GM13977 (cell line): Measurements from ENCODE around the gene OR2T3.
"Not testable (repeated sequence)": the region's sequence is repeated elsewhere in the genome, so short reads cannot be mapped to it uniquely, and the experiment has no call there.

Experiments
- DNase-seq: peaks from one replicate; pipeline ENCODE4 v3.0.0; 2012; ENCODE audit warnings: low spot score
- CTCF ChIP-seq: IDR thresholded peaks from 2 replicates; pipeline ENCODE4 v1.5.1; 2012; ENCODE audit warnings: mild to moderate bottlenecking, control low read depth; ENCODE audit not compliant: insufficient read depth; ENCODE audit errors: extremely low read depth, missing control alignments
- in situ Hi-C: fragments of 300-500 bp; cut with MboI; formaldehyde crosslinking; loops from one replicate; pipeline ENCODE4 v1.12.0; 2022; ENCODE audit warnings: low sequenced_read_pairs, low pct_unique_long_range_greater_than_20kb, mixed read lengths, inconsistent platforms; ENCODE audit not compliant: unreplicated experiment

OR2T3 gene

DNA sequence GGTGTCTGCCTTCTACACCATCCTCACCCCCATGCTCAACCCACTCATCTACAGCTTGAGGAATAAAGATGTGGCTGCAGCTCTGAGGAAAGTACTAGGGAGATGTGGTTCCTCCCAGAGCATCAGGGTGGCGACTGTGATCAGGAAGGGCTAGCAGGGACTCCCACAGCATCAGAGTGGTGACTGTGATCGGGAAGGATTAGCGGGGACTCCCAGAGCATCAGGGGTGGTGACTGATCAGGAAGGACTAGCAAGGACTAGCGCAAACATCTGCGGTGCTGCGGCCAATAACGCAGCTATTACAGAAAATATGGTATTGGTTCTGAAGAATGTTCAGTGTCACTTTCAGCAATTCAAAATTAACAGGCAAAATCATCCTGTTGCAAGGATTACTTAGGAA is 19.5 kb upstream of the OR2T3 start:
- DNase-seq, in situ Hi-C loops: not testable (repeated sequence)

DNA sequence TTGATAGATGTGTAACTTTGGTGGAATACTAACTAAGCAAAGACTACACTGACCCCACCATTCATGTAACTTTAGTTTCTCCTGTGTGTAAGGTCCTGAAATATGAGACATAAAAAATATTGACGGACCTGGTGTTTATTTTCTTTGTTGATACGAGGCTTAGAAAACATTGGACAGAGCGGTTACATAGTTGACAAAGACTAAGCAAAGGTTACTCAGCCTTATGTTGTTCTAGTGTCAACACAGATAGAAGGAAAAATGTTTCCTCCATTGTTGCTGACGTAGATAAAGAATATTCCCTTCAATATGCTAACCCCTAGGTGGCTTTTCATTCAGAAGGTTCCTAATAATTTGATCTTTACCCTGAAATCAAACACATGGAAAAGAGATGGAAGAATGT is 18.1 kb upstream of the OR2T3 start:
- DNase-seq, in situ Hi-C loops: not testable (repeated sequence)

DNA sequence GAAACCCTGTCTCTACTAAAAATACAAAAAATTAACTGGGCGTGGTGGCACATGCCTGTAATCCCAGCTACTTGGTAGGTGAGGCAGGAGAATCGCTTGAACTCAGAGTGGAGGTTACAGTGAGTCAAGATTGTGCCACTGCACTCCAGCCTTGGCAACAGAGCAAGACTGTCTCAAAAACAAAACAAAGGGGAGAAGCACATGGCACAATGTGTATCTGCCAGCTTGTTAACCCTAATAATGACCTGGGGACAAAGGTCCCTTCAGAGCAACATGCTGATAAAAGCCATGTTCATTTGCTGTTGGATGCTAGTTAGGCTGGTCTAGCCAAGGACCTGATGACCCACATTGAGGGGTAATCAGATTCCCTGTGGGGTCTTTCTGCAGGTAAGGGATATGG is 16.5 kb upstream of the OR2T3 start:
- DNase-seq, in situ Hi-C loops: not testable (repeated sequence)

GRCh38 chr1:248459117-248459516 is 14.0 kb upstream of the OR2T3 start:
- in situ Hi-C loops, DNase-seq: not testable (repeated sequence)

GRCh38 chr1:248471154-248471553 is 2.0 kb upstream of the OR2T3 start:
- no peak for DNase-seq
- in situ Hi-C loops: no loop called here
- no peak for TF ChIP-seq CTCF

DNA sequence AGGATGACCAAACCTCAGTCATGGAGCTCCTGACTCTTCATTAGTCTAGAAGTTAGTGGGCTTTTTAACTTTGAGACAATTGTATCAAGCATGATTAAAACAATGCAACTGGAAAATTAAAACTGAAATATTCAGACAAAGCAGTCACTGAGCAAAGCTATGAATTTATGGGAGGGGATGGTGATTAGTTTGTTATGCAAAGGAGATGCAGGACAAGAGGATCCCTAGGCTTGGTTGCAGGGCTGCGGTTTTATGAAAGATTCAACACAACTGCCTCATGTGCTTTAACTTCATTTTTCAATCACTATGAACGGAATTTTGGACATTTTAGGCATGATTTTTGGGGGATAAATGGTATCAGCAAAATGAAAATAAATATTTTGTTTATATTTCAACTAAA is 1.0 kb upstream of the OR2T3 start:
- DNase-seq, in situ Hi-C loops: not testable (repeated sequence)

GRCh38 chr1:248475660-248476059 is 2.5 kb downstream of the OR2T3 start:
- DNase-seq, in situ Hi-C loops: not testable (repeated sequence)

DNA sequence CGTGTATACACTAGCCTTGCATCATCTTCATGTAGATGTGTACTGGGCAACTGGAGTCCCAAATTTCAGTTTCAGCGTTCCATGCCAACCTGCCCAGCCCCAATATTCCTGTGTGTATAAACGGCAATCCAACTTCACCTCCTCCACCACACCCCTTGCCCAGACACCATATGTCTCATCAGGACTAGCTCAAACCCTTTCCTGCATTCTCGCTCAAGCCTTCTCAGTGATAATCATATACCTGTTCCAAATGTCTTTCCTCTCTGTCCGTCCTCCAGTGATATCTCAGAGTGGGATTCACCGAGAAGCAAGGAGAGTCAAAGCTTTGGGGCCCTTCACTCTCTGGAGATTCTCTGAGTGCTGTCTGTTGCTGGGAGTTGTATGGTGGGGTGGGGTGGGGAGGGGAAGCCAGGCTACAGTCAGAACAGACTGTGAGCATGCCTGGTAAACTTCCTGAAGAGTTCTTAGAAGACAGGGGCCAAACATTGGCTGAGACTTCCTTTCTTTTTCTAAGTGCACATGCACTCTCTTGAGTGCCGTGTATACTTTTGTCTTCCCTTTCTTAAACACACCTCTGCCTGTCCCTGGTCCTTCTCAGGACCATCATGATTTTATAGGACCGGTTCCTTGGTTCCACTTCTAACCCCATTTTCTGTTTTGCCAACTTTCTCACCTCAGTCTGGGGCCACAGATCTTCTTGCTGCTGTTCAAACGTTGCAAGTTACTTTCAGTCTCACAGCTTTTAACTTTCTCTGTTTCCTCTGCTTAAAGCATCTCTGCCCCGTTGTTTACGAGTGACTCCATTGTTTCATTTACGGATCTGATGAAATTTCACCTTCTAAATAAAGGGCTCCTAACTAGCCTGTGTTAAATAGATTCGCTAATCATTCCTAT is 8.8 kb downstream of the OR2T3 start:
- in situ Hi-C loops: not testable (repeated sequence)
- DNase-seq: peak; percentile 9

- in situ Hi-C loops, DNase-seq: not testable (repeated sequence)
These were observed 15.1 kb downstream of the OR2T3 start, which contains the start of gene OR2T5 for GRCh38 chr1:248488289-248488688. Gene OR2T5 (plus strand): TSS chr1:248488589. CDS start chr1:248488589, 0 bp downstream.

DNA sequence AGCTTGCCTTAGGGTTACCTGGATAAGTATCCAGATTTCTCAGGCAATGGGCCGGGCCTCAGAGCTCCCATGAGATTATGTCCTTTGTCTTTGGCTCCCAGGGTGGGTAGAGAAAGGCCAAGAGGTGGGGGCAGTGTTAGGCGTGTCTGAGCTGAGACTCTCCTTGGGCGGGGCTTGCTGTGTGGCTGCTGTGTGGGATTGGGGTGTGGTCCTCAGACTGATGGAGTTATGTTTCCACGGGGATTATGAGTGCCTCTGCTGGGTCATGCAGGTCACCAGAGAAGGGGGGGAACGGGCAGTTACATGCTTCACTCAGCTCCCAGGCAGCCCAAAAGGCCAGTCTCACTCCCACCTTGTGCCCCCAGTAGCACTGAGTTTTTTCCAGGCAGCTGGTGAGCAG is 23.5 kb downstream of the OR2T3 start:
- DNase-seq, in situ Hi-C loops: not testable (repeated sequence)

DNA sequence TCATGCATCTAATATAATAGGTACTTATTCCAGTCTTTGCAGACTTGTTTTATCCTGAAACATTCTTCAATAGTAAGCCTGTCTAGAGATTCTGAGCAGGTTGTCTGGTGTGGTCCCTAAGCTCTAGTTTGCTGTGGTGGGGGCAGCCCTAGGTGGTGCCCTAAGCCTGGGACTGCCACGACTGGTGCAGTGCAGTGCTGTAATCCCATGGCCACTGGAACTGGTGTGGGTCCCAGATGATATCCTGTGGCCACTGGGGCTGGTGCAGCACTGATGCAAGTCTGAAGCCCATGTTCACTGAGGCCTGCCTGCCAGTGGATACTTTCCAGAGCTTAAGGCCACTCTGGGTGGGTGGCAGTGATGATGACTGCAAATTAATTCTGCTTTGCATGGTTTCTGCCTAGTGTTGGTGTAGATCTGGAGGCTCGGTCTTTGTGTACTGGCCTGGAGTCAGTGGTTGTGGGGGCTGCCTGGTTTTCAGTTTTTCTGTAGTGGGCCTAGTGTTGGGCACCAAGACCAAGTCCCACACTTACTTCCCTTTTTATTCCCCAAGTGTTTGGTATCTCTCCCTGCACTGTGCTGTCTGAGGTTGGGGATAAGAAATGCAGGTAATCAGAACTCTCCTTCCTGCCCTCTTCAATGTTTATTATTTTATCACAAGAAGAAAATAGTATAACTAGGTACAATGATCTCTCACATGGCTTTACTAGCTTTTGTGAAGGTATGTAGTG is 27.3 kb downstream of the OR2T3 start:
- in situ Hi-C loops, DNase-seq: not testable (repeated sequence)

GRCh38 chr1:248507773-248508172 is 34.6 kb downstream of the OR2T3 start, which contains the start of gene OR2G6:
Gene OR2G6 (plus strand): TSS chr1:248508073. CDS start chr1:248521647, 13,574 bp downstream.
- DNase-seq, in situ Hi-C loops: not testable (repeated sequence)

- in situ Hi-C loops, DNase-seq: not testable (repeated sequence)
These were observed 37.1 kb downstream of the OR2T3 start for GRCh38 chr1:248510217-248510616.
